ENCODE data around the gene ARIH1.
"Not testable (repeated sequence)": the region's sequence is repeated elsewhere in the genome, so short reads cannot be mapped to it uniquely, and the experiment has no call there.

GRCh38 chr15:72623854-72624253 is 149.7 kb downstream of the ARIH1 start:
- TF ChIP-seq MAX (IDR thresholded peaks at IDR 0.05); JUN (IDR thresholded peaks at IDR 0.05; ENCODE audit: low read depth, low read length); CTCF (IDR thresholded peaks at IDR 0.05; ENCODE audit: control extremely low read depth in 1 of 3, insufficient read depth in 1 of 3, low read depth in 1 of 3, low read length in 3 of 3); POLR2A (IDR thresholded peaks at IDR 0.05; ENCODE audit: control extremely low read depth in 1 of 2, low read depth in 2 of 2, low read length in 2 of 2); EGR1 (IDR thresholded peaks at IDR 0.05; ENCODE audit: borderline replicate concordance, low read depth, low read length); TEAD4 (IDR thresholded peaks at IDR 0.05; ENCODE audit: low read depth, low read length): not testable (repeated sequence)
